Measurements from ENCODE around the gene PROX2.
A peak's percentile ranks its signal among the peaks of the same experiment; 100 is the strongest.

Gene PROX2

DNA sequence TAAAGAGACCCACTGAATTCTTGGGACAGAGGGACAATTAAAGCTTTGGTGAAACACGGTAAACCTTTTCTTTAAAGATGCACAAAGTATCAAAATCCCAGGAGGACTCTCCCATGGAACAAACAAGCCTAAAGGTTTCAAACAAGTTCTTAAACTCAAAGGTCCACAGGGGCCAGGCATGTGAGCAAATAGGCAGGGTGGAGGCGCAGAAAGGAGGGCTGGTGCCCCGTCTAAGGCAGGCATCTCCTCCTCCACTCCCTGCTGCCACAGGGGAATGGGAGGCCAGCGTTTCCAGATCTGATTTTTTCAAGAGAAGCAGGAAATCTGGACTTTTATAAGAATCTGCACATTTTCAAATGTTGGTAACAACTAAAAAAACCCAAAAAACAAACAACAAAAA, 39.5 kb upstream of the PROX2 start:
- in situ Hi-C loops (cut with HindIII; ENCODE audit: low pct_ligation_motif_present, low sequenced_read_pairs), result no loop called here
- TF ChIP-seq, protein P1, sequence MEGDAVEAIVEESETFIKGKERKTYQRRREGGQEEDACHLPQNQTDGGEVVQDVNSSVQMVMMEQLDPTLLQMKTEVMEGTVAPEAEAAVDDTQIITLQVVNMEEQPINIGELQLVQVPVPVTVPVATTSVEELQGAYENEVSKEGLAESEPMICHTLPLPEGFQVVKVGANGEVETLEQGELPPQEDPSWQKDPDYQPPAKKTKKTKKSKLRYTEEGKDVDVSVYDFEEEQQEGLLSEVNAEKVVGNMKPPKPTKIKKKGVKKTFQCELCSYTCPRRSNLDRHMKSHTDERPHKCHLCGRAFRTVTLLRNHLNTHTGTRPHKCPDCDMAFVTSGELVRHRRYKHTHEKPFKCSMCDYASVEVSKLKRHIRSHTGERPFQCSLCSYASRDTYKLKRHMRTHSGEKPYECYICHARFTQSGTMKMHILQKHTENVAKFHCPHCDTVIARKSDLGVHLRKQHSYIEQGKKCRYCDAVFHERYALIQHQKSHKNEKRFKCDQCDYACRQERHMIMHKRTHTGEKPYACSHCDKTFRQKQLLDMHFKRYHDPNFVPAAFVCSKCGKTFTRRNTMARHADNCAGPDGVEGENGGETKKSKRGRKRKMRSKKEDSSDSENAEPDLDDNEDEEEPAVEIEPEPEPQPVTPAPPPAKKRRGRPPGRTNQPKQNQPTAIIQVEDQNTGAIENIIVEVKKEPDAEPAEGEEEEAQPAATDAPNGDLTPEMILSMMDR (IDR thresholded peaks at IDR 0.05; ENCODE audit: low read depth, low read length, missing control alignments), result no peak
- DNase-seq, result no peak
- no peak overlapping the region for H3K27ac ChIP-seq
- no peaks in the 10 kb centered on the region for H3K36me3 ChIP-seq (replicated peaks)
- no peak overlapping the region for H3K4me3 ChIP-seq (ENCODE audit: low read depth, low read length)
- no peaks in the 10 kb centered on the region for H3K27me3 ChIP-seq (replicated peaks)

DNA sequence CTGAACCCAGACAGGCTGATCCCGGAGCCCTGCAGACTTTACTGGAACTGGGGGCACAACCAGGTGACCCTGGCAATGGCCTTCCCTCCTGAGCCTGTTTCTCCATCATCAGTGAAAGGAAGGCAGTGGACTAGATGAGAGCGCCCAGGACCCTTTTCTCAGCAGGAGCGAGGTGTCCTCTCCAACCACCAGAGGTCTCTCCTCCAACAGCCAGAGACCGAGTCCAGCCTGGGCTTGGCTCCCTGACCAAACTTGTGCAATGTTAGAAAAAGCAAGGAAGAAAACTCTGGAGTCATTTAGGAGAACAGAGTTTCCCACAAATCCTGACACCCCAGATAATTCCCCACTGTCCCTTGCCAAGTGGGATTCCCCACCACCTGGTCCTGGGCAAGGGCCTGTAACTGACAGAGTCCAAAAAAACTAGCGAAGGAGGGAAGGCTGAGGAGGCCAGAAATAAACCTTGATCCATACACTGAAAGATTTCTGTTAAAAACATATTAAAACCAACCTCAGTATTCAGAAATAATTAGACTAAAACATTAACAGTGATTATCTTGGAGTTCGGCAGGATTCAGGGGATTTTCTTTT, 38.1 kb upstream of the PROX2 start:
- Histone ChIP-seq H3K36me3 (replicated peaks) (no peaks in the 10 kb centered on the region), H3K27me3 (replicated peaks) (no peaks in the 10 kb centered on the region), H3K4me3 (ENCODE audit: low read depth, low read length) (no peak overlapping the region), H3K27ac (no peak overlapping the region)
- peak; percentile 62 for DNase-seq
- TF ChIP-seq, protein P1 (IDR thresholded peaks at IDR 0.05; ENCODE audit: low read depth, low read length, missing control alignments), result peak; percentile 96
- in situ Hi-C loops (cut with HindIII; ENCODE audit: low pct_ligation_motif_present, low sequenced_read_pairs), result no loop called here

DNA sequence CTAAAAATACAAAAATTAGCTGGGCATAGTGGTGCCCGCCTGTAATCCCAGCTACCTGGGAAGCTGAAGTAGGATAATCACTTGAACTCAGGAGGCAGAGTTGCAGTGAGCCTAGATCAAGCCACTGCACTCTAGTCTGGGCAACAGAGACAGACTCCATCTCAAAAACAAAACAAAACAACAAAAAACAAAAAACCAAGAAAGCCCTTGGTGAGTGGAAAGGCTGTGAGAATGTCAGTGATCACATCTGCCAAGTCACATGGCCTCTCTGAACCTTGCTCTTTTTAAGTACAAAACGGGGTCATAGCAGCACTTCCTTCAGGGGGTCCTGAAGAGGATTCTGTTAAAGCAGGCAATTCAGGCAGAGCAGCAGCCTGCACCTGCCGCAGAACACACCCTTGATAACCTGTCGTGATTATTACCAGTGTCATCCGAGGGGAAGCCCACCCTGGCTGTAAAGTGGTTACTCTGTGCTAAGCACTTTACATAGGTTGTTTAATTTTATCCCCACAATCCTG, 37.5 kb upstream of the PROX2 start:
- in situ Hi-C loops (cut with HindIII; ENCODE audit: low pct_ligation_motif_present, low sequenced_read_pairs), result no loop called here
- no peaks in the 10 kb centered on the region for H3K27me3 ChIP-seq (replicated peaks)
- TF ChIP-seq, protein P1 (IDR thresholded peaks at IDR 0.05; ENCODE audit: low read depth, low read length, missing control alignments), result no peak
- no peaks in the 10 kb centered on the region for H3K36me3 ChIP-seq (replicated peaks)
- DNase-seq, result no peak
- H3K4me3 ChIP-seq (ENCODE audit: low read depth, low read length), result no peak overlapping the region
- H3K27ac ChIP-seq, result no peak overlapping the region

DNA sequence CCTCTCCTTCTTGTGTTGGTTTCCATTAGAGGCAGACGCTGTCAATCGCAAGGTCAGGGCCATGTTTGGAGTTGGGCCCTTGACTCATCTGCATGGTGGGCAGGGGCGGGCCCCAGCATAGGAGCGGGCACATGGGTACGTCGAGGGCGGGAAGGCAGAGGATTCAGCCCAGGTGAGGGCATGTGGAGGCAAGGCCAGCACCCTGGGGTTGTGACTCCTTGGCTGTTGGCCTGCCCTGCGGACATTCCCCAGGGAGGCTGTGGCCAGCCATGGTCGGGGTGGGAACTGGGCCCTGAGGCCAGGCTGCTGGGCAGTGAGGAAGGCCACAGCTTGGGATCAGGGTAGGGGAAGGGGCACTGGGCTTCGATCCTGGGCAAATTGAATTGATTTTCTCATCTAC, 36.9 kb upstream of the PROX2 start:
- Histone ChIP-seq H3K4me3 (ENCODE audit: low read depth, low read length) (no peak overlapping the region), H3K27ac (no peak overlapping the region), H3K36me3 (replicated peaks) (no peaks in the 10 kb centered on the region), H3K27me3 (replicated peaks) (no peaks in the 10 kb centered on the region)
- no peak for DNase-seq
- in situ Hi-C loops (cut with HindIII; ENCODE audit: low pct_ligation_motif_present, low sequenced_read_pairs), result no loop called here
- TF ChIP-seq, protein P1 (IDR thresholded peaks at IDR 0.05; ENCODE audit: low read depth, low read length, missing control alignments), result no peak

DNA sequence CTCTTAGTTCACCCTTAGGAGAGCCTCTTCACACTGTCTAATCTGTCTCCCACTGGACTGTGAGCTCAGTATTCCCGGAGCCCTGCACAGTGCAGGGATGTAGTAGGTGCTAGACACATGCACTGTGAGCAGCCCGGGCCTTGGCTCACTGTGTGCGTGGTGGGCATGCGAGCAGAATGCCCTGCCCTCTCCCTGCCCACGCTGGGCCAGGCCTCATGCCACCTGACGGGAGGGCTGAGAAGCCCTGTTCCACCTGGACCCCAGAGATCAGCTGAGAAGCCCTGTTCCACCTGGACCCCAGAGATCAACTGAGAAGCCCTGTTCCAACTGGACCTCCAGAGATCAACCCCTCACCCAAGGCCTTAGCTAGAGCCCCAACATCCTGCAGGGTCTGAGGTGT, 36.2 kb upstream of the PROX2 start:
- H3K36me3 ChIP-seq (replicated peaks), result no peaks in the 10 kb centered on the region
- H3K4me3 ChIP-seq (ENCODE audit: low read depth, low read length), result no peak overlapping the region
- TF ChIP-seq, protein P1 (IDR thresholded peaks at IDR 0.05; ENCODE audit: low read depth, low read length, missing control alignments), result no peak
- in situ Hi-C loops (cut with HindIII; ENCODE audit: low pct_ligation_motif_present, low sequenced_read_pairs), result no loop called here
- no peak overlapping the region for H3K27ac ChIP-seq
- no peaks in the 10 kb centered on the region for H3K27me3 ChIP-seq (replicated peaks)
- DNase-seq, result no peak

DNA sequence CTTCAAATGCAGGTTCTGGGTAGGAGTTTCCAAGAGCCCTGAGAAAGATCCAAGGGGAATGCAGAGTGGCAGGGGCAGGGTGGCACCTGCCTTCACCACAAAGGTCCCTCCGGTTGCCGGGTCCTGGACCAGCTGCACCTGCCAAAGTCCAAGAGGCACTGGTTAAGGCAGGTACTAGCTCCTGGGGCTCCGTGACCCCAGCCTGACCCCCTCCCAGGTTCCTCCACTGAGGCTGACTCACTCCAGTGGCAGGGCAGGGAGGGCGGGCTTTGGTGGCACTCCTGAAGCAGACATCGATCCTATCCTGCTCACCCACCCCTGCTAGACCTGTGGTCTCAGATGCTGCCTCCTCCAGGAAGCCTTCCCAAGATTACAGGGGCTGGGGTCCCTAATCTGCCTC, 35.8 kb upstream of the PROX2 start:
- Histone ChIP-seq H3K4me3 (ENCODE audit: low read depth, low read length) (no peak overlapping the region), H3K27ac (no peak overlapping the region), H3K27me3 (replicated peaks) (no peaks in the 10 kb centered on the region), H3K36me3 (replicated peaks) (no peaks in the 10 kb centered on the region)
- in situ Hi-C loops (cut with HindIII; ENCODE audit: low pct_ligation_motif_present, low sequenced_read_pairs), result no loop called here
- TF ChIP-seq, protein P1 (IDR thresholded peaks at IDR 0.05; ENCODE audit: low read depth, low read length, missing control alignments), result no peak
- no peak for DNase-seq
